DMS 273 (cell line): ENCODE results near the gene ARHGEF35.
"Not testable (repeated sequence)": the region's sequence is repeated elsewhere in the genome, so short reads cannot be mapped to it uniquely, and the experiment has no call there.

Experiments used
- DNase-seq: peaks from one replicate; lab custom pipeline; 2025; ENCODE audit not compliant: unreplicated experiment; lab: John Stamatoyannopoulos, UW

ARHGEF35 gene

GRCh38 chr7:144195212-144195872 is at the start of gene ARHGEF35:
Gene ARHGEF35 (minus strand): TSS chr7:144195833. CDS start chr7:144188383, 7,450 bp downstream.
- DNase-seq = not testable (repeated sequence)

- DNase-seq = not testable (repeated sequence)
Measured at GRCh38 chr7:144245372-144245771, 49.7 kb upstream of the ARHGEF35 start.

- DNase-seq = not testable (repeated sequence)
Measured at GRCh38 chr7:144239365-144239764, 43.7 kb upstream of the ARHGEF35 start, which contains the start of gene OR2A42. Gene OR2A42 (minus strand): TSS chr7:144239605. CDS start chr7:144232843, 6,762 bp downstream.

GRCh38 chr7:144238530-144239082 is 43.0 kb upstream of the ARHGEF35 start:
- not testable (repeated sequence) for DNase-seq

- DNase-seq = not testable (repeated sequence)
Measured at GRCh38 chr7:144233039-144233438, 37.4 kb upstream of the ARHGEF35 start.

- not testable (repeated sequence) for DNase-seq
Measured at GRCh38 chr7:144231027-144231426, 35.4 kb upstream of the ARHGEF35 start.

- not testable (repeated sequence) for DNase-seq
Measured at GRCh38 chr7:144228810-144229209, 33.2 kb upstream of the ARHGEF35 start.

GRCh38 chr7:144226866-144227265 is 31.2 kb upstream of the ARHGEF35 start:
- not testable (repeated sequence) for DNase-seq

GRCh38 chr7:144223675-144224074 is 28.0 kb upstream of the ARHGEF35 start:
- DNase-seq = not testable (repeated sequence)

- not testable (repeated sequence) for DNase-seq
Measured at GRCh38 chr7:144220531-144220930, 24.9 kb upstream of the ARHGEF35 start.

GRCh38 chr7:144219149-144219548 is 23.5 kb upstream of the ARHGEF35 start:
- not testable (repeated sequence) for DNase-seq

- DNase-seq = not testable (repeated sequence)
Measured at GRCh38 chr7:144218581-144218980, 22.9 kb upstream of the ARHGEF35 start.

GRCh38 chr7:144217200-144217599 is 21.6 kb upstream of the ARHGEF35 start:
- DNase-seq = not testable (repeated sequence)

- not testable (repeated sequence) for DNase-seq
Measured at GRCh38 chr7:144205306-144205705, 9.7 kb upstream of the ARHGEF35 start.

GRCh38 chr7:144203086-144203485 is 7.5 kb upstream of the ARHGEF35 start:
- DNase-seq = not testable (repeated sequence)

- not testable (repeated sequence) for DNase-seq
Measured at GRCh38 chr7:144201978-144202377, 6.3 kb upstream of the ARHGEF35 start.

- not testable (repeated sequence) for DNase-seq
Measured at GRCh38 chr7:144198934-144199333, 3.3 kb upstream of the ARHGEF35 start.

GRCh38 chr7:144194453-144194852 is 1.2 kb downstream of the ARHGEF35 start:
- not testable (repeated sequence) for DNase-seq

- DNase-seq = not testable (repeated sequence)
Measured at GRCh38 chr7:144193782-144194181, 1.9 kb downstream of the ARHGEF35 start.

- DNase-seq = not testable (repeated sequence)
Measured at GRCh38 chr7:144188578-144189171, 7.0 kb downstream of the ARHGEF35 start.

GRCh38 chr7:144187848-144188247 is 7.8 kb downstream of the ARHGEF35 start:
- not testable (repeated sequence) for DNase-seq

- DNase-seq = not testable (repeated sequence)
Measured at GRCh38 chr7:144183166-144183565, 12.5 kb downstream of the ARHGEF35 start, which contains the start of gene CTAGE4. Gene CTAGE4 (plus strand): TSS chr7:144183466. CDS start chr7:144183504, 38 bp downstream.
